ENCODE measurements around the gene FBXW5. TPM values are rescaled to one million over a fixed set of nuclear protein-coding genes. Genes with fewer than 3 reads are reported as not detected.

The FBXW5 gene
- total RNA-seq, 1 experiment from 2014 or later = 174 TPM

DNA sequence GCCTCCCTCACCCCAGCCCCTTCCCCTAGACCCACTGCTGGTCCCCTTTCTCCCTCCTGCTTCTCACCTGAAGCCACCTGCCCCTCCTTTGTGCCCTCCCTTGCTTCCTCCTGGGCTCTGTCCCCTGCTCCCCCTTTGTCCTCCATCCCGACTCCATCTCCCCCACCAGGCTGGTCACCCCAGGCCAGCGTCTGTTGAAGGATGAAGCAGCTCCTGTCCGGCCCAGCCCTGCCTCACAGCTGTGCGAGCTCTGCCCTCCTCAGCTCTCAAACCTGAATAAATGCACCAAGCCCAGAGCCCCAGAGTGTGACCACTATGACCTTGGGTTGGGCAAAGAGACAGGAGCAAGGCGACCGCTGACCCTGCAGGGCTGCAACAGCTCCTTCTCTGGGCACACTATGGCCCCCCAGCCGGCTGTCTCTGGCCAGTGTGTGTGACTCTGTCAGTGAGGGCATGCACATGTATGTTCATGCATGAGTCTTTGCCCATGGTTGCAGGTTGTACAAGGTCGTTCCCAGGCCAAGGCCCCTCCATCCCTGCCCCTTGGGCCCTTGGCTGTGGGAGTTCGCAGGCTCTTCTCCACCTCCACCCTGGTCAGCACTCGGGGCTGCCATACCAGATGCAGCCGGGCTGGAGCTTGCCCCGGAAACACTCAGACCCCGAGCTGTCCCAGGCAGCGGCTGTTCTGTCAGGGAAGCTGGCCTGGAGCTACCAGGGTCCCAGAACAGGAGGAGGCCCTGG lies 10.8 kb upstream of the FBXW5 start:
- in situ Hi-C loops (cut with HindIII; ENCODE audit: low pct_unique_long_range_greater_than_20kb, low sequenced_read_pairs) = no loop called here
- no peak for DNase-seq (ENCODE audit: low read depth, low spot score)

DNA sequence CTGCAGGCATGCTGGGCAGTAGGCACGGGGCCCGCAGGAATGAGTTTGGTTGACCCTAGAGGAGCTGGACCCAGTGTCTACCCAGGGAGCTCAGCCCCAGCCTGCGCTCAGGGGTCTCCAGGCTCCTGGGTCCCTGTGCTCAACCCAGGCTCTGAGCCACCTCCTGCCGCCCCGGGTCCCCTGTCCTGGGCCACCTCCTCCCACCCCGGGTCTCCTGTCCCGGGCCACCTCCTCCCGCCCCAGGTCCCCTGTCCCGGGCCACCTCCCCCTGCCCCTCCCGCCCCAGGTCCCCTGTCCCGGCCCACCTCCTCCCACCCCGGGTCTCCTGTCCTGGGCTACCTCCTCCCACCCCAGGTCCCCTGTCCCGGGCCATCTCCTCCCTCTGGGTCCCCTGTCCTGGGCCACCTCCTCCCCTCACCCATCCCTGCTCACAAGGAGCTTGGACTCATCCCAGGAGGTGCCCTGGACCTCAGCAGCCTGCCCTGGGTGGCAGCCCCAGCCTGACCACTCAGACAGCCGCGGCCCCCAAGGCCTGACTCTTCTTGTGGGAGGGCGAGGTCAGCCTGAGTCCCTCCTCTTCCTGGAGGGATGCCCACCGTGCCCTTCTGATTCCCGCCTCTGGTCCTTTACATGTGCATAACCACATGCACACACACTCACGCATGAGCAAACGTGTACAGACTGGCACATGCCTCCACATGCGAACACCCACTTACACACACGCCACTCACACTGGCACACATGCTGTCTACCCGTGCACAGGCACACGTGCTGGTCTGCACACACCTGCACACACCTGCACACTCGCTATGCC lies 9.9 kb upstream of the FBXW5 start:
- no peak for DNase-seq (ENCODE audit: low read depth, low spot score)
- in situ Hi-C loops (cut with HindIII; ENCODE audit: low pct_unique_long_range_greater_than_20kb, low sequenced_read_pairs) = no loop called here

GRCh38 chr9:136953771-136954269 lies 9.3 kb upstream of the FBXW5 start:
- DNase-seq (ENCODE audit: low read depth, low spot score) = no peak
- in situ Hi-C loops (cut with HindIII; ENCODE audit: low pct_unique_long_range_greater_than_20kb, low sequenced_read_pairs) = no loop called here

GRCh38 chr9:136952876-136953770 lies 8.6 kb upstream of the FBXW5 start:
- DNase-seq (ENCODE audit: low read depth, low spot score) = no peak
- in situ Hi-C loops (cut with HindIII; ENCODE audit: low pct_unique_long_range_greater_than_20kb, low sequenced_read_pairs) = no loop called here

DNA sequence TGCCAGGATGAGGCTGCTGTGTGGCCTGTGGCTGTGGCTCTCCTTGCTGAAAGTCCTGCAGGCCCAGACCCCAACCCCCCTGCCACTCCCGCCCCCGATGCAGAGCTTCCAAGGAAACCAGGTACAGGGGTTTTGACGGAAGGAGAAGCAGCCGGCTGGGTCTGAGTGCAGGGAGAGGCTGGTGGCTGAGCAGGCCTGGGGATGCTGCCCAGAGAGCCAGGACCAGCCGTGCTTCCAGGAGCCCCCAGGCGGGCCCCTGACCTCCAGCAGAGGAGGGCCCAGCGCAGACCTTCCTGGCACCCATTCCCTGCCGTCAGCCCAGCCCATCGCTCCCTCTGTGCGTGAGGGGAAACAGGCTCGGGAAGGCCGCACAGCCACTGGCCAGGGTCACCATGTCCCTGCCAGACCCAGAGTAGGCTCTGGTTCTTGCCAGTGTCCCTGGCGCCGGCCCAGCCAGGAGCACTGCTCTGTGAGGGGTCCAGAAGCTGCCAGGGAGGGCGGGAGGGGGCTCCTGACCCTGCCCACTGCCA lies 7.8 kb upstream of the FBXW5 start:
- DNase-seq (ENCODE audit: low read depth, low spot score) = no peak
- in situ Hi-C loops (cut with HindIII; ENCODE audit: low pct_unique_long_range_greater_than_20kb, low sequenced_read_pairs) = no loop called here

GRCh38 chr9:136951541-136952320 lies 7.2 kb upstream of the FBXW5 start, which contains the start of gene LCN12:
TSS of gene LCN12 (plus strand) at chr9:136952273. CDS start at chr9:136952328, 55 bp downstream.
- in situ Hi-C loops (cut with HindIII; ENCODE audit: low pct_unique_long_range_greater_than_20kb, low sequenced_read_pairs) = no loop called here
- DNase-seq (ENCODE audit: low read depth, low spot score) = no peak

DNA sequence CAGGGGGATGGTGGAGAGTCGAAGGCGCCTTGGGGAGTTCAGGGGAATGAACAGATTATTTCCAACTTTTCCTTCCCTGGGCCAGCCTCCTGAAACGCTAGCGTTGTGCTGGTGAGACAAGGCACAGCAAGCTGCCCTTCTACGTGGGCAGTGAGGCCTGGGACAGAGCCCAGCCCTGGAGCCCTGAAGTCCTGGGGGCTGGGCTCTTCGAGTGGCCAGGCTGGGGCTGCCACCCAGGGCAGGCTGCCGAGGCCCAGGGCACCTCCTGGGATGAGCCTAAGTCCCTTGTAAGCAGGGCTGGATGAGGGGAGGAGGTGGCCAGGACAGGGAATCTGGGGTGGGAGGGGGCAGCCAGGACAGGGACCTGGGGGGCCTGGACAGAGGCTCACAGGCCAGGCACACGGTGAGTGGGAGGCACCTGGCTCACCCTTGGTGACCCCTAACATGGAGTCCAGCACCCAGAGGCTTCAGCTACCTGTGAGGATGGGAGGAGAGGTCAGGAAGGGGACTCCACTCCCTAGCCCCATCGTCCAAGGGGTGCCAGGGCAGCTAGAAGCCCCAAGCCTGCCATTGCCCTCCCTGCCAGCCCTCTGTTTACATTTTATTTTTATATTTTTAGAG lies 6.2 kb upstream of the FBXW5 start:
- DNase-seq (ENCODE audit: low read depth, low spot score) = no peak
- in situ Hi-C loops (cut with HindIII; ENCODE audit: low pct_unique_long_range_greater_than_20kb, low sequenced_read_pairs) = no loop called here

DNA sequence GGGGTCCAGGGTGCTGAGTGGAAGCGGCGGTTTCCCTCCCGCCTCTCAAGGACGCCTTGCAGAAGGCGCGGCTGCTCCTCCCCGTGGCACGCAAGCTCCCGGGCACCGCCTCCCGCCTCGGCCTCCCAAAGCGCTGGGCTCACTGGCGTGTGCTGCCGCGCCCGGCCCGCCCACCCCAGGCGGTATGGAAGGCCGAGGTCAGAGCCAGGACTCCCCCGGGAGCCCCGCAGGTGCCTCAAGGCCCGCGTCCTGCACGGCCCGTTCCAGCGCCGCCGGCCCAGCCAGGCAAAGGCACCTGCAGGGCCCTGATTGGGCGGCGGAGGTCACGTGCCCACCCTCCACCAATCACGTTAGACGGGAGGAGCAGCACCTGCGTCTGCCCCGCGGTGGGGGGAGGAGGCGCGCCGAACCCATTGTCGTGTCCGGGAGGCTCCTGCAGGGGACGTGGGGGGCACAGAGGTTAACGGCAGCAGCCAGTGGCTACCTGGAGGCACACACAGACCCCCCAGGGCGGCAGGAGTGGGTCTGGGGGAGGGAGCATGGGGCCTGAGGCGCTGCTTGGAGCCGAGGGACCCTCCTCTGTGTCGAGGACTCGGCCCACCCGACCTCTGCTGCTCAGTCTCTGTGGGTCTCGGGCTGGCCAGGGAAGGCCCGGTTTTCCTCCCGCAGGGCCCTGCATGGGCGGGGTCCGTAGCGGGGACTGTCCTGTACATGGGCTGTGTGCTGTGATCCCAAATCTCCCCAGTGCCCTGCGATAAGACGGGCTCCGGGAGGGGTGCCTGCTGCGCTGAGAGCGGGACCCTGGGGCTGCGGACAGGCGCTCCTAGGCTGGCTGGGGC lies 5.5 kb upstream of the FBXW5 start:
- in situ Hi-C loops (cut with HindIII; ENCODE audit: low pct_unique_long_range_greater_than_20kb, low sequenced_read_pairs) = loop anchor here (25.0 kb wide), 2 partner anchors 87 to 138 kb away; partner anchors contain the start of genes ABCA2, FUT7, NPDC1 and RABL6
- peak; percentile 91 for DNase-seq (ENCODE audit: low read depth, low spot score)

DNA sequence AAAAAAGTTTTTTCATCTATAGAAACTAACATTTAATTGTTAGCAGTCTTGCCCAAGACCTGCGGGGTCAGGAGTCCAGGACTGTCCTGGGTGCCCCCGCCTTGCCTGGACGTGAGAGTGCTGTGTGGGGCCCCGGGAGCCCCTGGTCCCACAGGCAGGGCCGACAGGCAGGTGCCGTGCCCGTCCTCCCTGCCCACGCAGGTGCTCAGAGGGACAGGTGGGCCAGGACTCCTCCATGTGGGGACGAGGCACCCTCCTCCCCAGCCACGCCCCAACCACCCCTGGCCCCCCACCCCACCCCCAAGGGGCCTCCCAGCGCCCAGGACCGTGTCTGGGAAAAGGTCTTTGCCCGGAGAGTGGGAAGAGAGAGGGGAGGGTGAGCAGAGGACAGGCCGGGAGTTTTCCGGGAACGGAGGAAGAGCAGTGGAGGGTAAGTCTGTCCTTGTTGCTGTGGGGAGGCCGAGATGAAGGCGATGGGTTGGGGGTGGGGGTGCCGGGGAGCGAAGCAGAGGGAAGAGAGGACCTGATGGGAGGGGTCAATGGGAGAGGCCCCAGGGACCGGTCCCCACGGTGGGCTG lies 4.8 kb upstream of the FBXW5 start:
- in situ Hi-C loops (cut with HindIII; ENCODE audit: low pct_unique_long_range_greater_than_20kb, low sequenced_read_pairs) = loop anchor here (25.0 kb wide), 2 partner anchors 88 to 137 kb away; partner anchors contain the start of genes ABCA2, FUT7, NPDC1 and RABL6
- DNase-seq (ENCODE audit: low read depth, low spot score) = no peak

- in situ Hi-C loops (cut with HindIII; ENCODE audit: low pct_unique_long_range_greater_than_20kb, low sequenced_read_pairs) = loop anchor here (25.0 kb wide), 2 partner anchors 89 to 136 kb away; partner anchors contain the start of genes ABCA2, FUT7, NPDC1 and RABL6
- peak; percentile 64 for DNase-seq (ENCODE audit: low read depth, low spot score)
These were observed 3.5 kb upstream of the FBXW5 start for GRCh38 chr9:136947955-136948510.

DNA sequence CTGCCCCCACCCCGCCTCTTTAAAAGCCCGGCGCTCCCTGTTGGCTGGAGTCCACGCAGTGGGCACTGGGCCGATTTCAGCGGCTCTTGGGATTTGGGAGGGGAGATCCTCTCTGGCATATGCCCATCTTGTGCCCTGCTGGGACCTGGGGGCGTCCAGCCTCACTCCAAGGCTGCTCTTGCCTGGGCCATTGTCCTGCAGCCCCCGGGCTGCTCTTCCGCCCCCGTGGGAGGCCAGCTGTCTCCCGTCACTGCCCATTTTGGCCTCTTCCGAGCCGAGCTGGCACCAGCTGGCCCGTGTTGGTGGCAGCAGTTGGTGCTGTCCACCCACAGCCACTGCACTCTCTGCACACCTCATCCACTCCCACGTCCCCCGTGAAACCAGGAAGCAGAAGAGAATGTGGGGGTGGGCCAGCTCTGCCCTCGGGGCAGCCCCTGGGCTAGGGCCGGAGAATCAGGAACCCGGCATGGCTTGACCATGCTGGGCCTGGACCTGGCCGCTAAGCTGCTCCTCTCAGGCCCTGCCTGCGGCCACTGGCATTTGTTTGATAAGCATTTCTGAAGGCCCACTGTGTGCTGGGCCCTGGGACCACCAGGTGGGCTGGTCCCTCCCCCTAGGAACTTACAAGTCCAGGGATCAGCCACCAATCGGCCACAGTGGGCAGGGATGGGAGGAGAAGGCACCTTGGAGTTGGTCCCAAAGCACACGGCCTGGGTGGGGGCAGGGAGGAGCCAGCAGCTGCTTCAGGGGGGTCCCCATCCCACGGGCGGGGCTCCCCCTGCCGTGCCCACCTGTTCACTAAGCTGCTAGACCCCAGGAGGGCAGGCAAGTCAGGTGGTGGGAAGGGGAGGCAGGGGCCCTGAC lies 2.7 kb upstream of the FBXW5 start:
- DNase-seq (ENCODE audit: low read depth, low spot score) = no peak
- in situ Hi-C loops (cut with HindIII; ENCODE audit: low pct_unique_long_range_greater_than_20kb, low sequenced_read_pairs) = loop anchor here (25.0 kb wide), 2 partner anchors 90 to 135 kb away; partner anchors contain the start of genes ABCA2, FUT7, NPDC1 and RABL6

- in situ Hi-C loops (cut with HindIII; ENCODE audit: low pct_unique_long_range_greater_than_20kb, low sequenced_read_pairs) = loop anchor here (25.0 kb wide), 2 partner anchors 91 to 134 kb away; partner anchors contain the start of genes ABCA2, FUT7, NPDC1 and RABL6
These were observed 1.9 kb upstream of the FBXW5 start for GRCh38 chr9:136946228-136947027.

More at GRCh38 chr9:136946228-136947027, 1.9 kb upstream of the FBXW5 start:
- no peak for DNase-seq (ENCODE audit: low read depth, low spot score)

Measured in SK-MEL-5 (cell line).